GM21526 (cell line): ENCODE results near the gene RPL37A.

Source experiments
- ATAC-seq: cut with Tn5 transposase; IDR thresholded peaks from one replicate; pipeline ENCODE4 v1.9.1; 2021; ENCODE audit warnings: moderate library complexity; ENCODE audit not compliant: unreplicated experiment, low FRiP score

RPL37A gene

DNA sequence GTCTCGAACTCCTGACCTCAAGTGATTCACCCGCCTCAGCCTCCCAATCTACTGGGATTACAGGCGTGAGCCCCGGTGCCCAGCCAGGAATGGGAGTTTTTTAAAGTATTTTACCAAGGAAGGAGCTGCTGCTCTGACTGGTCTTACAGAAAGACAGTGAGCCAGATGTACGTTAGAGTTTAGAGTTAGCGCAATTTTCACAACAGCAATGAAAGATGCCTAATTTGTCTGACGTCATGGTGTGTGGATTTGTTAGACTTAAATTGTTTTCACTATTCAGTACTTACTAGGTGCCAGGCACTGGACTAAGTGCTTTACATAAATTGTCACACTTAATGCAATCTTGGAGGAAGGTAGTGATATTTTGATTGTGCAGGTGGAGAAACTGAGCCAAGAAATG is 12.4 kb upstream of the RPL37A start:
- no peak for ATAC-seq

- no peak for ATAC-seq
Measured at GRCh38 chr2:216486708-216487107, 11.9 kb upstream of the RPL37A start.

GRCh38 chr2:216490061-216490460 is 8.6 kb upstream of the RPL37A start:
- no peak for ATAC-seq

DNA sequence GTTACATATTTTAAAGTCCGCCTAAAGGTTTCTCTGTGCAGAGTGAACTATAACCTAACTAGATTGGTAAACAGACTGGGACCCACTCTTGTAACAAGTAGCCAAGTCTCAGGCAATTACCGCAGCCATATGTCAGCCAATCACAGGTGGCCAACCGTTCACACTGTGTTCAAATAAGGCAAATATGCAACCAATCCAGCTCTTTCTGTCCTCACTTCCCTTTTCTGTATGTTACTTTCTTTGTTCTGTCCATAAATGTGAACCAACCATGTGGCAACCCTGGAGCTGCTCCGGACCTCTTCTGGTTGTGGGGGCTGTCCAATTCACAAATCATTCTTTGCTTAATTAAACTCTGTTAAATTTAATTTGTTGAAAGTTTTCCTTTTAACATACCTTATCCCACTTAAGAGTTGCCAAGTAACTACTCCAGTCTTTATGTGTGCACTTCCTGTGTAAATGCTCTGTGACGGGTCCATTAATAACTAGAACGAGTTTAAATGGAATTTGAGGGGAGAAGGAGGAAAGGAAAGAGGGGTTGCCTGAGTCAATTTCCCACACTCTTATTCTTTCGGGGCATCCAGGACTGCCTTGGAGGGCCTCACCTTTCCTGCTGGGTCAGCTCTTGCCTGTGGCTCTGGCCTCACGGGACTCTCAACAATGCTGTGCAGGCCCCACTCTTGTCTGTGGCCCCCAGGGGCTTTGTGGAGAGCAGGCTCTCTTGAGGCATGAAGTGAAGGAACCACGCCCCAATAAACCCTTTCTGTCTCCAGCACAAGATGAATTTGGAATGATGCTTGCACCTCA is 6.6 kb upstream of the RPL37A start:
- peak; percentile 92 for ATAC-seq

DNA sequence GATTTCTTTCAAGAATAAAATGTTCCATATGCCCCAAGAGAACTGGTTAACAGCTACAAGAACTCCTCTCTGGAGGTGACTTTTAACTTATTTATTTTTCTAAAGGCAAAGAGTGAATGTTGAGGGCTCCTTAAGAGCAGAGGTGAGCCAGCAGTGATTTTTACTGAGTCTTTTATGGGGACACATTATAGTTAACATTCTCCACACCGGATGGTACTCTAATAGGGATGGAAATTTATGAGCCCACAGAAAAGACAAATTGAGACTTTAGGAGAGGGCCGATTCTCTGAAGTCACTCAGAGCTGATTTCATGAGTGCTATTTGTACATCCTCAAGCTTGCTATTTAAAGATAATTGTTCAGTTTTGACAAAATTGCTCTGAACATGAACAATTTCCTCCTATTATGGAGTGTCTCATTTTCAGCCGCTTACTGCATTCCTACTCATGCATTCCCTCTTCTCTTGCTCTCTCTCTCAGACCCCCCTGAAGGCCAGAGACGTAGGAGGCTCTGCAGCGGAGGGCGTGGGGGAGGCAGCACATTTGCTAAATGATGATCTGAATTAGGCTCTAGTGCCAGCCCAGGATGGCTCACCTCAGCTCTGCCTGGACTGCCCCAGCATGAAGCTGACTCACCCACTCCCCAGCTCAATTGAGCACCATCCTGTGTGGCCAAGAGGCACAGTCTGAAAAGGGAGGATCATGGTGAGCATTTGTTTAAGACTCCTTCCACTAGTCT is 5.9 kb upstream of the RPL37A start:
- no peak for ATAC-seq

GRCh38 chr2:216493334-216493685 is 5.3 kb upstream of the RPL37A start:
- no peak for ATAC-seq

- ATAC-seq: no peak
Measured at GRCh38 chr2:216495656-216496055, 3.0 kb upstream of the RPL37A start.

GRCh38 chr2:216497382-216498069 is 1.1 kb upstream of the RPL37A start:
- no peak for ATAC-seq

GRCh38 chr2:216498070-216498378 is 620 bp upstream of the RPL37A start:
- no peak for ATAC-seq

DNA sequence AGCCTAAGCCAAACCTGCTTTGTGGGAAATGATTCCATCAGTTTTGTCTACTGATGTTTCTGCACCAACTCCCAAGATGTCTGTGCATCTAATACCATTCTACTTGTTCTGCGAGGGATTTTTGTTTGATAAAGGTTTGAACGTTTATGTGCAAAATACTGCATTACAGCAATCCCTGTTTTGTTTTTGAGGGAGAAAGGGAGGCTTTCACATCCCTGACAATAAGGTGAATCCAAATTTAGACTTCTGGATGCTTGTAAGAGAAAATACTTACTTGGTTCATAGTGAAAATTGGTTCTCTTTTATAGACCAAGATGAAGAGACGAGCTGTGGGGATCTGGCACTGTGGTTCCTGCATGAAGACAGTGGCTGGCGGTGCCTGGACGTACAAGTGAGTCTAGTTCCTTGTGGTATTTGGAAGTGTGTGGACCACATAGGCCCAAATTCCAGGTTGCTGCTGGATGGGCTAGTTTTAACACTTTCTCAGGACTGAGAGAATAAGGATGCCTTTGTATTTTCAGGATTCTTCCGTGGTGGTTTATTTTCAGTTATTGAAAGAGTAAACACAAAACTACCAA is 1.1 kb downstream of the RPL37A start:
- ATAC-seq: no peak

DNA sequence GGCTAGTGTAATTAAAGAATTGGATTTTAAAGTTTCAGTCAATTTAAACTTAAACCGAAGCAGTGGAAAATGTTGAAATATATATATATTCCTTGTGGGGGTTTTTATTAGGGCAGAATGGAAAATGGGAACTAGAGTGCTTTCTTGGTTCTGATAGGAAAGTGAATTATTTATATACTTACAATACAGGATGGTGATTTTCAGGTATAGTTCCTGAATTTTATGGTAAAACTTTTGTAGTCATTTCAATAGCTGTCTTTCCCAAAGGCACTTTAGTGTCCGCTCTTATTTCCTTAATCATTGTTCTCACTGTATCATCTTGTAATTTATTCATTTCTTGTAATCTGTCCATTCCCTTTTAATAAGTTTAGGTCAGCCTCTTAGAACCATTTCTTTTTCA is 1.9 kb downstream of the RPL37A start:
- ATAC-seq: no peak

DNA sequence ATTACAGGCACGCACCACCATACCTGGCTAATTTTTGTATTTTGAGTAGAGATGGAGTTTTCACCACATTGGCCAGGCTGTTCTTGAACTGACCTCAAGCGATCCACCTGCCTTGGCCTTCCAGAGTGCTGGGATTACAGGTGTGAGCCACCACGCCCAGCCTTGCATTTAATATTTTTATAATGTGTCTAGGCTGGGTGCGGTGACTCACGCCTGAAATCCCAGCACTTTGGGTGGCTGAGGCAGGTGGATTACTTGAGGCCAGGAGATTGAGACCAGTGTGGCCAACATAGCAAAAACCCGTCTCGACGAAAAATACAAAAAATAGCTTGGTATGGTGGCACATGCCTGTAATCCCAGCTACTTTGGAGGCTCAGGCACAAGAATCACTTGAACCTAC is 3.2 kb downstream of the RPL37A start:
- ATAC-seq: no peak

DNA sequence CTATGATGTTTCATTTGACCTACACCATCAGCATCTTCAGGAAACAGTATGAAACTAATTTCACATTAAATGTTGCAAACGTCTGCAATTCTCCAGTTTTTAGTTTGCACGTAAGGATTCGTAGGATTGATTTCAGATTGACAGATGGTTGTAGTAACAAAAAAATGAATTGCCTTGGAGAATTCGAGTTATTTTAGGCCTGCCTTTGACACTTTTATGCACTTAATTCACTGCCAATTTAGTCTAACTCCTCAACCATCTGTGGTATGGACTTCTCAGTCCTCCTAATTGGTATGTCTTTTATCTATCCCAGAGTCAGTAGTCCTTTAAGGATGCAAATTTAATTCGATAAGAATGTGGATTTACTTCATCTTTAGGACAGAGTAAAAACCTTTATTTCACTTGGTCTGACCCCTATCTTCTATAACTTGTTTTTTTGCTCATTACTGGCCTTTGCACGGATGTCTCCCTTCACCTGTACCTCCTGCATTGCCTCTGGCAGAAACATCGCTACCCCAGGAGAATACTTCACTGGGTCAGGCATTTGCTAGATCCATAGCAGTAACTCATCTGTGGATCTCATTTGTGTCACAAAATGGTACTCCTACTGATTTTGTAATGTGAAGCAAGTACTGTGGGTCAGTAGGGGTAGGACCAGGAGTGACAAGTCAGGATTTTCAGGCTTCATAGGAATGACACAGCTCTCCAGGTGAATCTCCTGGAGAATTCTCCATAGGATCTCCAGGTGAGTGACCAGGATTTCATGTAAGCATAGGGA is 3.9 kb downstream of the RPL37A start:
- ATAC-seq: no peak

GRCh38 chr2:216503159-216503629 is 4.5 kb downstream of the RPL37A start:
- no peak for ATAC-seq

GRCh38 chr2:216503697-216504375 is 5.2 kb downstream of the RPL37A start:
- ATAC-seq: no peak

GRCh38 chr2:216504376-216504762 is 5.7 kb downstream of the RPL37A start:
- ATAC-seq: no peak

DNA sequence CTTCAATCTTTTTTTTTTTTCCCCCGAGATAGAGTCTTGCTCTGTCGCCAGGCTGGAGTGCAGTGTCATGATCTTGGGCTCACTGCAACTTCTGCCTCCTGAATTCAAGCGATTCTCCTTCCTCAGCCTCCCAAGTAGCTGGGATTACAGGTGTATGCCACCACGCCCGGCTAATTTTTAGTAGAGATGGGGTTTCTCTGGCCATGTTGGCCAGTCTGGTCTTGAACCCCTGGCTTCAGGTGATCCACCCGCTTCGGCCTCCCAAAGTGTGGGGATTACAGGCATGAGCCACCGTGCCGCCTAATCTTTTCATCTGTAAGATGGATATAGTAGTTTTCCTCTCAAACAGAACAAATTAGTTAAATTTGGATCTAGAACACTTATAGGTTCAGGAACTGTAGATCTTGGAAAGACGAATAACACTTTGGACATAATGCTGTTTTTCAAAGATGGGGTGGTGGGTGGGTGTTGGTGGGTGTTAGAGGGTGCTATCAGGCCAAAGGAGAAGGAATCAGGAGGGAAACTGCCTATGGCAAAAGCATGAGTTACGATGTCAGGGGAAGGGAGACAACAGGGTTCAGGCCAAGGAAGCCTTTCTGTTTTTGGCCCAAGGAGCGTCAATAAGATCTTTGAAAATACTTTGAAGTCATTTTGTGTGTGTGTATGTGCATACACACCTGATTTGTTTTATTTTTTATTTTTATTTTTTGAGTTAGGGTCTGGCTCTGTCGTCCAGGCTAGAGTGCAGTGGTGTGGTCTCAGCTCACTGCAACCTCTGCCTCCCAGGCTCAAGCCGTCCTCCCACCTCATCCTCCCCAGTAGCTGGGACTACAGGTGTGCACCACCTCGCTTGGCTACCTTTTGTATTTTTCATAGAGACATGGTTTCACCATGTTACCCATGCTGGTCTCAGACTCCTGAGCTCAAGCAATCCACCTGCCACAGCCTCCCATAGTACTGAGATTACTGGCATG is 6.8 kb downstream of the RPL37A start:
- no peak for ATAC-seq

GRCh38 chr2:216507220-216508160 is 8.8 kb downstream of the RPL37A start:
- no peak for ATAC-seq
